Retinal pigment epithelial cell (primary cell): ENCODE data around the gene OGDH.

ENCODE experiments used
- DNase-seq: peaks from one replicate; pipeline ENCODE4 v3.0.0-alpha.2; 2010; ENCODE audit warnings: low read depth
- H3K4me3 ChIP-seq: 2 replicates; pipeline ENCODE4 v1.5.1; 2011; ENCODE audit warnings: mild to moderate bottlenecking, low read length, control low read depth, moderate library complexity
- TF ChIP-seq, protein P1 (sequence below): conservative IDR thresholded peaks from 2 replicates; pipeline ENCODE4 v1.5.1; 2011; ENCODE audit warnings: low read depth, low read length, control low read depth, inconsistent platforms

Gene OGDH

DNA sequence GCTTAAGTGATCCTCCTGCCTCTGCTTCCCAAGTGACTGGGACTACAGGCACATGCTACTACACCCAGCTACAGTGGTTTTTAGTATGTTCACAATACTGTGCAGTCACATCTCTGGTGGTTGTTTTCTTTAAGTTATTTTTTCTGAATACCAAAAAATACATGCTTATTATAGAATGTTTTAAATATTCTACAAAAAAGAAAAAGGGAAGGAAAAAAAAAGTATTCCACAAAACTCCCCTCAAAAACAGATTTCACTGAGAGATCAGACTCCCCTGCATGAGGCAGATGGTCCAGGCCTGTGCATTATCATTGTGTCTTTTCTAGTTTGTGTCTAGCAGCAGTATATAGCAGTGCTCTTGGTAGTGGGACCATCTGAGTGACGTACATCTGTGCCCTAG, 36.8 kb downstream of the OGDH start:
- DNase-seq = no peak
- TF ChIP-seq, protein P1, sequence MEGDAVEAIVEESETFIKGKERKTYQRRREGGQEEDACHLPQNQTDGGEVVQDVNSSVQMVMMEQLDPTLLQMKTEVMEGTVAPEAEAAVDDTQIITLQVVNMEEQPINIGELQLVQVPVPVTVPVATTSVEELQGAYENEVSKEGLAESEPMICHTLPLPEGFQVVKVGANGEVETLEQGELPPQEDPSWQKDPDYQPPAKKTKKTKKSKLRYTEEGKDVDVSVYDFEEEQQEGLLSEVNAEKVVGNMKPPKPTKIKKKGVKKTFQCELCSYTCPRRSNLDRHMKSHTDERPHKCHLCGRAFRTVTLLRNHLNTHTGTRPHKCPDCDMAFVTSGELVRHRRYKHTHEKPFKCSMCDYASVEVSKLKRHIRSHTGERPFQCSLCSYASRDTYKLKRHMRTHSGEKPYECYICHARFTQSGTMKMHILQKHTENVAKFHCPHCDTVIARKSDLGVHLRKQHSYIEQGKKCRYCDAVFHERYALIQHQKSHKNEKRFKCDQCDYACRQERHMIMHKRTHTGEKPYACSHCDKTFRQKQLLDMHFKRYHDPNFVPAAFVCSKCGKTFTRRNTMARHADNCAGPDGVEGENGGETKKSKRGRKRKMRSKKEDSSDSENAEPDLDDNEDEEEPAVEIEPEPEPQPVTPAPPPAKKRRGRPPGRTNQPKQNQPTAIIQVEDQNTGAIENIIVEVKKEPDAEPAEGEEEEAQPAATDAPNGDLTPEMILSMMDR = no peak
- H3K4me3 ChIP-seq = no peak overlapping the region

DNA sequence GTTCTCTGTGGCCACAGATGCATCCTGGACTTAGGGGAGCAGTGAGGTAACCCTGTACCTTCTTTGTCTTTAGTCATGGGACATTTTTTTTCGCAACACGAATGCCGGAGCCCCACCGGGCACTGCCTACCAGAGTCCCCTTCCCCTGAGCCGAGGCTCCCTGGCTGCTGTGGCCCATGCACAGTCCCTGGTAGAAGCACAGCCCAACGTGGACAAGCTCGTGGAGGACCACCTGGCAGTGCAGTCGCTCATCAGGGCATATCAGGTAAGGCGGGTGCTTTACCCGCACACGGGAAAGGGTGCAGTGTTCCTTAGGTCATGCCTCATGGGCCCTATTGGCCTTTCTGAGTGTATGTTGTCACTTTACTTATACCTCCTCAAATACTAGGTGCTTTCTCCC, 38.8 kb downstream of the OGDH start:
- no peak for DNase-seq
- no peak overlapping the region for H3K4me3 ChIP-seq
- TF ChIP-seq, protein P1 = no peak

DNA sequence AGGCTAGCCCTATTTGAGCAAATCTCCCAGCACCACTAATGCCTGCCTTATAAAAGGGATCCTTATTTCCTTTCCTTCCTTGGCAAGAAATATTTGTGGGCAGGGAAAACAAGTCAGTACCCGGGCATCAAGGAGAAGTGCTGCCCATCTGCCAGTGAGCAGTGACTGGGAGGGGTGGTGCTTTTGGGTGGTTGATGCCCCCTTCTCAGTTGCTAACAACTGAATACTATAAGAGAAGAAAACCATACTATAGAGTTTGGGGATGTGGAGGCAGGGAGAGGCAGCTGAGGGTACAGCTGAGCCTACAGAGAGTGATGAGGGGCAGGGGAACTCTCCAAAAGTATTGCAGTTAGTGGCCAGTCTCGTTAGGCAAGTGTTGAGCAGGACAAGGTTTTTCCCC, 39.3 kb downstream of the OGDH start:
- no peak overlapping the region for H3K4me3 ChIP-seq
- no peak for DNase-seq
- TF ChIP-seq, protein P1 = no peak

DNA sequence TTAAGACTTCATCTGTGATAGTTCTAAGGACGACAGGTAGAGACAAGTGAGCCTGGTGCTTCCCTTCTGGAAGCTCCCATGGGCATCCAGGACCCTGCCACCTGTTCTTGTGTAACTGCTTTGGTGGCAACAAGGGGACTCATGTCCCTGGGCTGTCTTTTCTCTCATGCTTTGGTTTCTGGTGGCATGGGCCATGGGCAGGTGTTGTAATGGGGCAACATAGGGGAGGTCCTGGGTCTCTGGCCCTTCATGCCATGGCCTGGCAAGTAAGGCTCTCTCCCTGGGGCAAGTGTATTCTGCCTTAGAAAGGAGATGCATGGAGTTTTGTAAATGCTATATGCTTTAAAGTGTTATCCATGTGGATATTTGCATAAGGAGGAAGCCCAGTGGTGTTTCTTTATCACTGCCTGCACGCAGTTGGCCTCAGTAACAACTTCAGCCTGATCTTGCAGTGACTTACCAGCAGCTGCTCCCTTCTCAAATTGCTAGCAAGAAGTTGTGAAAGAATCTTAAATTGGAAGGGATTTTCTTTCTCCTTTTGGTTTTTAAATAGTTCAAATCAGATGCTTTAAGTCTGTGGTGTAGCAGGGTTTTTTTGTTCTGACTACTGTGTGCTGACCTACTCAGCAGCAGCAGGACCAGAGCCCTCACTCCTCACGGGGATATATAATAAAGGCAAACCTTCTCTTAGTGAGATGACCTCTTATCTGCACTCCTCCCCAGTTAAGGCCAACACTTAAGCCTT, 39.9 kb downstream of the OGDH start:
- TF ChIP-seq, protein P1 = no peak
- no peak for DNase-seq

DNA sequence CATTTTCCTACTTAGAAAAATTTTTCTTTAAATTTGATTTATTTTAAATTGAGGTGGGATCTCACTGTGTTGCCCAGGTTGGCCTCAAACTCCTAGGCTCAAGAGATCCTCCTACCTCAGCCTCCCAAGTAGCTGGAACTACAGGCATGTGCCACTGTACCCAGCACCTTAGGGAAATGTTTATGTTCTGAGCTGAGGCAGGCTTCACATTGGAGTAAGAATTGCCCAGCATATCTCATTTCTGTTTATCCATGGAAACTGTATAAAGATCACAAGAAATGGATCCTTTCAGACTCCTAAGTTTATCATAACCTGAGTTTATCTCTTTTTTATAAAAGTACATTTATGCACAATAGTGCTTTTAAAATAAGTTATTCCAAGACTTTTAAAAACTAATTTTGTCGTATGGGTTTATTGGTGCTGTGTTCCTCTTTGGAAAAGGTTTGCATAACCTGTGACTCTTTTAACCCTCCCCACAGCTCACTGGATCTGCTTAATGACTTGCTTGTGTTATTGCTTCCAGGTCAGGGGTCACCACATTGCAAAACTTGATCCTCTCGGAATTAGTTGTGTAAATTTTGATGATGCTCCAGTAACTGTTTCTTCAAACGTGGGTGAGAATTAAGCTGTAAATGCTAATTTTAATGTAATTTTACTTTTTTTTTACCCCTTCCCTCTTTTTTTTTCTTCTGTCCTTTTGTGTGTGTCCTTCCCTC, 40.7 kb downstream of the OGDH start:
- H3K4me3 ChIP-seq = no peak overlapping the region
- no peak for DNase-seq
- TF ChIP-seq, protein P1 = no peak

More for the DNA sequence above, 39.9 kb downstream of the OGDH start:
- no peak overlapping the region for H3K4me3 ChIP-seq

DNA sequence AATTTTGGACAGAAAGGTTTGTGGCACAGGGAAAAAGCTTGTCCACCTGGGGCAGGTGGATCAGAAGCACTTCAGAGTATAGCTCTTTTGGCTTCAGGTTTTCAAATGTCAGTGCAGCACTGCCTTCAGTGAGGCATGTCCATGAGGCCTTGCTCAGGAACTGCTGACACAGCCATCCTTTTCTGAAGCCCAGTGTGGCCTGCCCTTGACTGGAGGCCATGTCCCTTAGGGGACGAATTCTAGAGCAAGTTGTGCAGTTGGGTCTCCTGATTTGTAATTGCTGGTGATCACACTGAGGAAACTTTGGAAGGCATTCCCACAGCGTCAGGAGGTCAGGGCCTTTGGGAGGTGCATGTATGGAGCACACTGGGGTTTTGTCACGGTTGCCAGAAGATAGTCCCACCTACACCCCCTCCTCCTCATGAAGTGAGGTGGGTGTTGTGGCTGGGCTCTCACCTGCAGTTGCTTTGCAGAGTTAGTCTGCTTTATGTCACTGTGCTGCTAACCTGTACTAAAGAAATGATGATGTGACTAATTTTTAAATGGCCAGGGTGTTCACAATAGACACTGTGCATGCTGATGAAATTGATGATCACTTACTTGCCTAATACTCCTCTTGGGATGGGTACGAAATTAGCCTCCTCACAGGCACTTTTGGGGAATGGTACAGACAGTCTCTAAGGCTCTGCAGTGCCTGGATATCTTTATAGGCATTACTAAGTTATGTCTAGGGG, 41.7 kb downstream of the OGDH start:
- DNase-seq = no peak
- H3K4me3 ChIP-seq = no peak overlapping the region
- TF ChIP-seq, protein P1 = no peak
